ENCODE data around the gene OR51I1.

- TF ChIP-seq CTCF (IDR thresholded peaks at IDR 0.05), result no peak
- no peak for TF ChIP-seq POLR2A (IDR thresholded peaks at IDR 0.05)
Observed at GRCh38 chr11:5460983-5461621, 19.8 kb upstream of the OR51I1 start.
